HEK293 (cell line): ENCODE results near the gene GOPC.

Experiments used
- CTCF ChIA-PET: fragments of 350-600 bp; formaldehyde crosslinking; extraction: SDS; loops from one replicate; lab custom pipeline; 2021; ENCODE audit warnings: antibody characterized with exemption; lab: Yijun Ruan, JAX
- POLR2A ChIA-PET: fragments of 300-600 bp; formaldehyde crosslinking; extraction: SDS; loops from one replicate; lab custom pipeline; 2020; ENCODE audit warnings: antibody characterized with exemption, inconsistent platforms; lab: Yijun Ruan, JAX
- H3K27ac ChIP-seq: fragments of 200-500 bp; sonication (Bioruptor generic); 2 replicates; pipeline ENCODE4 v1.5.1; 2014; ENCODE audit warnings: low read depth, low read length, control low read depth, inconsistent platforms; ENCODE audit errors: extremely low read depth
- H3K36me3 ChIP-seq, 2 experiments: fragments of 200-500 bp in 1 of 2; sonication (Bioruptor generic) in 1 of 2; 1 replicate in 1 of 2; 2 replicates in 1 of 2; pipeline ENCODE4 v1.5.1; 2014 to 2017; ENCODE audit warnings: inconsistent platforms in 2 of 2, low read length in 2 of 2; ENCODE audit not compliant: control insufficient read depth in 2 of 2, insufficient read depth in 1 of 2
- H3K4me1 ChIP-seq: fragments of 200-500 bp; sonication (Bioruptor generic); 2 replicates; pipeline ENCODE4 v1.5.1; 2014; ENCODE audit warnings: mild to moderate bottlenecking, low read length, inconsistent platforms; ENCODE audit not compliant: control insufficient read depth, insufficient read depth
- H3K4me3 ChIP-seq: 2 replicates; pipeline ENCODE4 v1.5.1; 2011; ENCODE audit warnings: low read depth, mild to moderate bottlenecking, control low read depth, low read length, moderate library complexity
- H3K9me3 ChIP-seq: fragments of 200-500 bp; sonication (Bioruptor generic); 2 replicates; pipeline ENCODE4 v1.5.1; 2014; ENCODE audit warnings: low read depth, low read length, inconsistent platforms; ENCODE audit not compliant: control insufficient read depth, insufficient read depth
- GLIS1 ChIP-seq: fragments of 450-650 bp; formaldehyde crosslinking; IDR thresholded peaks from 2 replicates; pipeline ENCODE4 v1.5.1; 2016; ENCODE audit warnings: missing biosample characterization, missing genetic modification characterization
- SCRT1 ChIP-seq: fragments of 450-650 bp; formaldehyde crosslinking; IDR thresholded peaks from 2 replicates; pipeline ENCODE4 v1.5.1; 2016; ENCODE audit warnings: missing biosample characterization, missing genetic modification characterization, borderline replicate concordance
- YY2 ChIP-seq: fragments of 450-650 bp; formaldehyde crosslinking; IDR thresholded peaks from 2 replicates; pipeline ENCODE4 v1.5.1; 2016; ENCODE audit warnings: missing biosample characterization, missing genetic modification characterization
- ZFHX2 ChIP-seq: fragments of 450-650 bp; formaldehyde crosslinking; conservative IDR thresholded peaks from 2 replicates; pipeline ENCODE4 v1.5.1; 2016; ENCODE audit warnings: missing biosample characterization, missing genetic modification characterization
- ZNF121 ChIP-seq: fragments of 450-650 bp; formaldehyde crosslinking; IDR thresholded peaks from 2 replicates; pipeline ENCODE4 v1.5.1; 2016; ENCODE audit warnings: missing biosample characterization, missing genetic modification characterization
- ZNF146 ChIP-seq: fragments of 450-650 bp; formaldehyde crosslinking; IDR thresholded peaks from 2 replicates; pipeline ENCODE4 v1.5.1; 2016; ENCODE audit warnings: missing biosample characterization, missing genetic modification characterization
- ZNF214 ChIP-seq: fragments of 450-650 bp; formaldehyde crosslinking; IDR thresholded peaks from 2 replicates; pipeline ENCODE4 v1.5.1; 2017; ENCODE audit warnings: missing biosample characterization, mild to moderate bottlenecking, missing genetic modification characterization, borderline replicate concordance
- ZNF266 ChIP-seq: fragments of 450-650 bp; formaldehyde crosslinking; IDR thresholded peaks from 2 replicates; pipeline ENCODE4 v1.5.1; 2016; ENCODE audit warnings: missing biosample characterization, missing genetic modification characterization, low read depth
- ZNF324 ChIP-seq: fragments of 450-650 bp; formaldehyde crosslinking; IDR thresholded peaks from 2 replicates; pipeline ENCODE4 v1.5.1; 2016; ENCODE audit warnings: missing biosample characterization, missing genetic modification characterization
- ZNF37A ChIP-seq: fragments of 450-650 bp; IDR thresholded peaks from 2 replicates; pipeline ENCODE4 v1.5.1; 2018; ENCODE audit warnings: missing biosample characterization, missing genetic modification characterization
- ZNF501 ChIP-seq: fragments of 450-650 bp; formaldehyde crosslinking; IDR thresholded peaks from 2 replicates; pipeline ENCODE4 v1.5.1; 2016; ENCODE audit warnings: missing biosample characterization, missing genetic modification characterization
- ZNF530 ChIP-seq: fragments of 450-650 bp; formaldehyde crosslinking; IDR thresholded peaks from 2 replicates; pipeline ENCODE4 v1.5.1; 2016; ENCODE audit warnings: low read depth, missing biosample characterization, missing genetic modification characterization
- ZNF571 ChIP-seq: fragments of 450-650 bp; formaldehyde crosslinking; IDR thresholded peaks from 2 replicates; pipeline ENCODE4 v1.5.0; 2017; ENCODE audit warnings: missing biosample characterization, missing genetic modification characterization
- ZNF624 ChIP-seq: fragments of 450-650 bp; formaldehyde crosslinking; IDR thresholded peaks from 2 replicates; pipeline ENCODE4 v1.5.1; 2017; ENCODE audit warnings: missing biosample characterization, missing genetic modification characterization
- ZSCAN23 ChIP-seq: fragments of 450-650 bp; formaldehyde crosslinking; IDR thresholded peaks from 2 replicates; pipeline ENCODE4 v1.5.1; 2016; ENCODE audit warnings: missing biosample characterization, missing genetic modification characterization
- TF ChIP-seq, protein P1 (sequence below): fragments of 450-650 bp; formaldehyde crosslinking; IDR thresholded peaks from 2 replicates; pipeline ENCODE4 v1.5.1; 2016; ENCODE audit warnings: missing biosample characterization, missing genetic modification characterization, borderline replicate concordance
- TF ChIP-seq, protein P2 (sequence below): fragments of 450-650 bp; formaldehyde crosslinking; IDR thresholded peaks from 2 replicates; pipeline ENCODE4 v1.5.1; 2016; ENCODE audit warnings: missing biosample characterization, missing genetic modification characterization

The GOPC gene

DNA sequence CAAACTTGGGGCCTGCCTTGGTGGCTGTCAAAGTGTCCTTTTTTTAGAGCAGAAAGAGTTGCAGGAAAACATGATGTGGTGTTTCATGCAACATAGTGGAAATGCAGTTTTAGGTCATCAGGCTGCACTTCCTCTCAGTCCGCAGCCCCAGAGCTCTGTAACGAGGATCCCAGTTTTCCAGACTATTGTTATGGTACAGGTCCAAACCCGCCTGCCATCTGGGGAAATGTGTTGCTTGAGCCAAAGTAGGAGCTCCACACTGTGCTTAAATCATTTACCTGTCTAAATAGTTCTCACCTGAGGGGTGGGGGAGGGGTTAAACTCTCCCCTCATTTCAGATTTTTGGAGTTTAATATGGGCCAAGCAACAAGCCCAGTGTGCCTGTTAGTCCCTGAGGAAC is 59.8 kb downstream of the GOPC start:
- CTCF ChIA-PET: interaction anchor here (0.9 to 1.2 kb wide), 2 partner anchors 14 to 93 kb away, joined by 4 read pairs; no protein-coding TSS in a partner anchor
- Histone ChIP-seq H3K27ac (no peak overlapping the region), H3K9me3 (no peaks in the 10 kb centered on the region), H3K36me3 (peaks cover 7 to 78% of the 10 kb centered on the region in 2 experiments), H3K4me3 (no peak overlapping the region), H3K4me1 (no peaks in the 10 kb centered on the region)
- POLR2A ChIA-PET: interaction anchor here (0.6 kb wide), 1 partner anchor 19 kb away, joined by 4 read pairs; no protein-coding TSS in a partner anchor
- TF ChIP-seq ZNF571: no peak
- no peak for TF ChIP-seq ZNF530 (tag by site-specific recombination)
- TF ChIP-seq ZSCAN23: no peak
- TF ChIP-seq ZNF501 (tag by site-specific recombination): no peak
- TF ChIP-seq ZNF266 (tag by site-specific recombination): no peak
- TF ChIP-seq ZNF146 (tag by site-specific recombination): no peak

DNA sequence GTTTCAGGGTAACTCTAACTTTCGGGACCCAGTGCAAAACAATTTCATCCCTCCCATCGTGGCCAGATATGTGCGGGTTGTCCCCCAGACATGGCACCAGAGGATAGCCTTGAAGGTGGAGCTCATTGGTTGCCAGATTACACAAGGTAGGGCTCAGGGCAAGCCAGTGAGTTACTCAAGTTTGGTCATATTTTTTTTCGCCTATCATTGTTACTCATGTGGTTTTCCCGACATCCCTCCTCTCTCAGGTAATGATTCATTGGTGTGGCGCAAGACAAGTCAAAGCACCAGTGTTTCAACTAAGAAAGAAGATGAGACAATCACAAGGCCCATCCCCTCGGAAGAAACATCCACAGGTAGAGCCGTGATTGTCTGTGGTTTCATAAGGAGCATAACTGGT is 61.6 kb downstream of the GOPC start:
- TF ChIP-seq ZNF324 (tag by site-specific recombination): no peak
- TF ChIP-seq ZNF571: no peak
- TF ChIP-seq ZNF214 (tag by site-specific recombination): no peak
- TF ChIP-seq SCRT1 (tag by site-specific recombination): no peak
- TF ChIP-seq, protein P1, sequence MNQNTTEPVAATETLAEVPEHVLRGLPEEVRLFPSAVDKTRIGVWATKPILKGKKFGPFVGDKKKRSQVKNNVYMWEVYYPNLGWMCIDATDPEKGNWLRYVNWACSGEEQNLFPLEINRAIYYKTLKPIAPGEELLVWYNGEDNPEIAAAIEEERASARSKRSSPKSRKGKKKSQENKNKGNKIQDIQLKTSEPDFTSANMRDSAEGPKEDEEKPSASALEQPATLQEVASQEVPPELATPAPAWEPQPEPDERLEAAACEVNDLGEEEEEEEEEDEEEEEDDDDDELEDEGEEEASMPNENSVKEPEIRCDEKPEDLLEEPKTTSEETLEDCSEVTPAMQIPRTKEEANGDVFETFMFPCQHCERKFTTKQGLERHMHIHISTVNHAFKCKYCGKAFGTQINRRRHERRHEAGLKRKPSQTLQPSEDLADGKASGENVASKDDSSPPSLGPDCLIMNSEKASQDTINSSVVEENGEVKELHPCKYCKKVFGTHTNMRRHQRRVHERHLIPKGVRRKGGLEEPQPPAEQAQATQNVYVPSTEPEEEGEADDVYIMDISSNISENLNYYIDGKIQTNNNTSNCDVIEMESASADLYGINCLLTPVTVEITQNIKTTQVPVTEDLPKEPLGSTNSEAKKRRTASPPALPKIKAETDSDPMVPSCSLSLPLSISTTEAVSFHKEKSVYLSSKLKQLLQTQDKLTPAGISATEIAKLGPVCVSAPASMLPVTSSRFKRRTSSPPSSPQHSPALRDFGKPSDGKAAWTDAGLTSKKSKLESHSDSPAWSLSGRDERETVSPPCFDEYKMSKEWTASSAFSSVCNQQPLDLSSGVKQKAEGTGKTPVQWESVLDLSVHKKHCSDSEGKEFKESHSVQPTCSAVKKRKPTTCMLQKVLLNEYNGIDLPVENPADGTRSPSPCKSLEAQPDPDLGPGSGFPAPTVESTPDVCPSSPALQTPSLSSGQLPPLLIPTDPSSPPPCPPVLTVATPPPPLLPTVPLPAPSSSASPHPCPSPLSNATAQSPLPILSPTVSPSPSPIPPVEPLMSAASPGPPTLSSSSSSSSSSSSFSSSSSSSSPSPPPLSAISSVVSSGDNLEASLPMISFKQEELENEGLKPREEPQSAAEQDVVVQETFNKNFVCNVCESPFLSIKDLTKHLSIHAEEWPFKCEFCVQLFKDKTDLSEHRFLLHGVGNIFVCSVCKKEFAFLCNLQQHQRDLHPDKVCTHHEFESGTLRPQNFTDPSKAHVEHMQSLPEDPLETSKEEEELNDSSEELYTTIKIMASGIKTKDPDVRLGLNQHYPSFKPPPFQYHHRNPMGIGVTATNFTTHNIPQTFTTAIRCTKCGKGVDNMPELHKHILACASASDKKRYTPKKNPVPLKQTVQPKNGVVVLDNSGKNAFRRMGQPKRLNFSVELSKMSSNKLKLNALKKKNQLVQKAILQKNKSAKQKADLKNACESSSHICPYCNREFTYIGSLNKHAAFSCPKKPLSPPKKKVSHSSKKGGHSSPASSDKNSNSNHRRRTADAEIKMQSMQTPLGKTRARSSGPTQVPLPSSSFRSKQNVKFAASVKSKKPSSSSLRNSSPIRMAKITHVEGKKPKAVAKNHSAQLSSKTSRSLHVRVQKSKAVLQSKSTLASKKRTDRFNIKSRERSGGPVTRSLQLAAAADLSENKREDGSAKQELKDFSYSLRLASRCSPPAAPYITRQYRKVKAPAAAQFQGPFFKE (tag by site-specific recombination): no peak
- no peak for TF ChIP-seq ZNF121 (tag by site-specific recombination)
- TF ChIP-seq YY2 (tag by site-specific recombination): no peak
- TF ChIP-seq ZNF624 (tag by site-specific recombination): no peak
- TF ChIP-seq ZNF37A (tag by site-specific recombination): no peak
- TF ChIP-seq ZFHX2 (tag by site-specific recombination): no peak
- TF ChIP-seq, protein P2, sequence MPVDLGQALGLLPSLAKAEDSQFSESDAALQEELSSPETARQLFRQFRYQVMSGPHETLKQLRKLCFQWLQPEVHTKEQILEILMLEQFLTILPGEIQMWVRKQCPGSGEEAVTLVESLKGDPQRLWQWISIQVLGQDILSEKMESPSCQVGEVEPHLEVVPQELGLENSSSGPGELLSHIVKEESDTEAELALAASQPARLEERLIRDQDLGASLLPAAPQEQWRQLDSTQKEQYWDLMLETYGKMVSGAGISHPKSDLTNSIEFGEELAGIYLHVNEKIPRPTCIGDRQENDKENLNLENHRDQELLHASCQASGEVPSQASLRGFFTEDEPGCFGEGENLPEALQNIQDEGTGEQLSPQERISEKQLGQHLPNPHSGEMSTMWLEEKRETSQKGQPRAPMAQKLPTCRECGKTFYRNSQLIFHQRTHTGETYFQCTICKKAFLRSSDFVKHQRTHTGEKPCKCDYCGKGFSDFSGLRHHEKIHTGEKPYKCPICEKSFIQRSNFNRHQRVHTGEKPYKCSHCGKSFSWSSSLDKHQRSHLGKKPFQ (tag by site-specific recombination): no peak
- TF ChIP-seq GLIS1 (tag by site-specific recombination): no peak
- no peak overlapping the region for H3K4me3 ChIP-seq
- H3K4me1 ChIP-seq: no peaks in the 10 kb centered on the region
- peaks cover 7 to 64% of the 10 kb centered on the region in 2 experiments for H3K36me3 ChIP-seq
- ChIA-PET CTCF (interaction anchor here (1.4 kb wide), 1 partner anchor 14 kb away, joined by 3 read pairs; no protein-coding TSS in a partner anchor), POLR2A (no interaction called here)
- H3K9me3 ChIP-seq: no peaks in the 10 kb centered on the region
- H3K27ac ChIP-seq: no peak overlapping the region
